ENCODE data around the gene TMEM184B. TPM values are rescaled to one million over a fixed set of nuclear protein-coding genes. Genes with fewer than 3 reads are reported as not detected.

TMEM184B gene
- total RNA-seq, 1 experiment from 2014 or later: 192 TPM

- Histone ChIP-seq H3K79me2 (ENCODE audit: low read depth) (peaks cover 73% of the 10 kb centered on the region), H3F3A (ENCODE audit: insufficient read depth, low read depth) (peaks cover 22% of the 10 kb centered on the region; the same call in 1 of the 2 replicates), H3K9me3 (ENCODE audit: insufficient read depth, low read depth) (no peaks in the 10 kb centered on the region), H3K27ac (no peak overlapping the region), H4K20me1 (ENCODE audit: insufficient read depth) (peaks cover 66% of the 10 kb centered on the region), H3K4me1 (replicated peaks; ENCODE audit: insufficient read depth) (peaks cover 14% of the 10 kb centered on the region), H3K36me3 (ENCODE audit: low read depth) (0 out of 2 replicates have a peak, but pooled peaks cover 12% of the 10 kb centered on the region), H3K27me3 (ENCODE audit: insufficient read depth, low read depth) (no peaks in the 10 kb centered on the region), H3K4me3 (no peak overlapping the region), H3K9me2 (ENCODE audit: insufficient read depth) (no peaks in the 10 kb centered on the region), H2AFZ (no peak overlapping the region), H3K4me2 (peak overlapping the region; percentile 89)
- no peak for DNase-seq
- TF ChIP-seq CTCF (conservative IDR thresholded peaks at IDR 0.05) (no peak), EZH2 (IDR thresholded peaks at IDR 0.05; ENCODE audit: low read depth) (no peak)
- intact Hi-C loops (cut with micrococcal nuclease; ENCODE audit: unreplicated experiment): loop anchor here (10.0 kb wide), 1 partner anchor 150 kb away; the partner anchor contains the start of gene PICK1
- ChIA-PET POLR2A (ENCODE audit: unreplicated experiment) (no interaction called here), CTCF (no interaction called here)
- BruUV-seq (replicated peaks): no TSS peak
Measured at GRCh38 chr22:38204784-38205183, 68.0 kb downstream of the TMEM184B start.

- TF ChIP-seq CTCF (conservative IDR thresholded peaks at IDR 0.05): no peak
- no peak for TF ChIP-seq EZH2 (IDR thresholded peaks at IDR 0.05; ENCODE audit: low read depth)
- no TSS peak for BruUV-seq (replicated peaks)
- peaks cover 65% of the 10 kb centered on the region for H3K79me2 ChIP-seq (ENCODE audit: low read depth)
- peak overlapping the region; percentile 91; the same call in 1 of the 2 replicates for H3K27ac ChIP-seq
- H2AFZ ChIP-seq: no peak overlapping the region
- no peaks in the 10 kb centered on the region for H3K9me2 ChIP-seq (ENCODE audit: insufficient read depth)
- H3K4me1 ChIP-seq (replicated peaks; ENCODE audit: insufficient read depth): peaks cover 14% of the 10 kb centered on the region
- DNase-seq: no peak
- H3K4me2 ChIP-seq: peak overlapping the region; percentile 89
- ChIA-PET POLR2A (ENCODE audit: unreplicated experiment) (interaction anchor here (0.5 to 0.6 kb wide), 3 partner anchors 68 to 550 kb away, joined by 3 to 12 read pairs (median 3); no protein-coding TSS in a partner anchor), CTCF (no interaction called here)
- intact Hi-C loops (cut with micrococcal nuclease; ENCODE audit: unreplicated experiment): loop anchor here (2.0 to 10.0 kb wide), 4 partner anchors 61 to 149 kb away; partner anchors contain the start of genes PICK1 and TMEM184B
- 0 out of 2 replicates have a peak, but pooled peaks cover 12% of the 10 kb centered on the region for H3K36me3 ChIP-seq (ENCODE audit: low read depth)
- H4K20me1 ChIP-seq (ENCODE audit: insufficient read depth): peaks cover 58% of the 10 kb centered on the region
- H3K4me3 ChIP-seq: peak overlapping the region; percentile 93
- no peaks in the 10 kb centered on the region for H3K27me3 ChIP-seq (ENCODE audit: insufficient read depth, low read depth)
- no peaks in the 10 kb centered on the region for H3K9me3 ChIP-seq (ENCODE audit: insufficient read depth, low read depth)
- H3F3A ChIP-seq (ENCODE audit: insufficient read depth, low read depth): peaks cover 22% of the 10 kb centered on the region; the same call in 1 of the 2 replicates
Measured at GRCh38 chr22:38203855-38204514, 68.8 kb downstream of the TMEM184B start.

- peak; percentile 75 to 83 for DNase-seq
- intact Hi-C loops (cut with micrococcal nuclease; ENCODE audit: unreplicated experiment): loop anchor here (2.0 to 10.0 kb wide), 4 partner anchors 60 to 148 kb away; partner anchors contain the start of genes PICK1 and TMEM184B
- peak overlapping the region; percentile 93 for H3K4me3 ChIP-seq
Measured at GRCh38 chr22:38203090-38203810, 69.6 kb downstream of the TMEM184B start.

More at GRCh38 chr22:38203090-38203810, 69.6 kb downstream of the TMEM184B start:
- Histone ChIP-seq H3K9me2 (ENCODE audit: insufficient read depth) (no peaks in the 10 kb centered on the region), H3K4me1 (replicated peaks; ENCODE audit: insufficient read depth) (peaks cover 14% of the 10 kb centered on the region), H3K27me3 (ENCODE audit: insufficient read depth, low read depth) (no peaks in the 10 kb centered on the region), H3K4me2 (peak overlapping the region; percentile 89), H3K27ac (peak overlapping the region; percentile 91), H2AFZ (no peak overlapping the region), H3K79me2 (ENCODE audit: low read depth) (peaks cover 58% of the 10 kb centered on the region), H3F3A (ENCODE audit: insufficient read depth, low read depth) (peaks cover 18% of the 10 kb centered on the region; the same call in 1 of the 2 replicates), H3K36me3 (ENCODE audit: low read depth) (0 out of 2 replicates have a peak, but pooled peaks cover 10% of the 10 kb centered on the region), H3K9me3 (ENCODE audit: insufficient read depth, low read depth) (no peaks in the 10 kb centered on the region), H4K20me1 (ENCODE audit: insufficient read depth) (peaks cover 51% of the 10 kb centered on the region)
- CTCF ChIA-PET: no interaction called here
- no peak for TF ChIP-seq EZH2 (IDR thresholded peaks at IDR 0.05; ENCODE audit: low read depth)
- TF ChIP-seq CTCF (conservative IDR thresholded peaks at IDR 0.05): no peak
- POLR2A ChIA-PET (ENCODE audit: unreplicated experiment): interaction anchor here (0.5 to 1.0 kb wide), 12 partner anchors 15 to 1904 kb away, joined by 3 to 13 read pairs (median 4); no protein-coding TSS in a partner anchor
- BruUV-seq (replicated peaks): no TSS peak

All from PC-9 (cell line).